Bronchial epithelial cell (primary cell): Measurements from ENCODE around the gene EPN2. TPM values are rescaled to one million over a fixed set of nuclear protein-coding genes. Genes with fewer than 3 reads are reported as not detected.
A peak's percentile ranks its signal among the peaks of the same experiment; 100 is the strongest.
"Not testable (repeated sequence)": the region's sequence is repeated elsewhere in the genome, so short reads cannot be mapped to it uniquely, and the experiment has no call there.

ENCODE experiments used
- DNase-seq: peaks from one replicate; pipeline ENCODE4 v3.0.0-alpha.2; 2010; ENCODE audit warnings: low read depth
- FAIRE-seq: peaks from 2 replicates; lab custom pipeline; 2011; peaks lifted over from hg19 to GRCh38; lab: Jason Lieb, UNC
- H3K27me3 ChIP-seq: 2 replicates; pipeline ENCODE4 v1.5.1; 2011; ENCODE audit warnings: low read length; ENCODE audit not compliant: control insufficient read depth, insufficient read depth
- H3K36me3 ChIP-seq: 2 replicates; pipeline ENCODE4 v1.5.1; 2011; ENCODE audit warnings: low read length; ENCODE audit not compliant: control insufficient read depth, insufficient read depth
- H3K4me3 ChIP-seq: 2 replicates; pipeline ENCODE4 v1.5.1; 2011; ENCODE audit warnings: mild to moderate bottlenecking, low read depth, low read length, control low read depth
- total RNA-seq: library from RNA; depleted of rRNA; stranded (reverse); fragments of >200 nt; gene quantifications from 2 replicates; pipeline ENCODE4 v1.2.1, GENCODE V29; 2014
- TF ChIP-seq, protein P1 (sequence below): IDR thresholded peaks from 2 replicates; pipeline ENCODE4 v1.5.1; 2011; ENCODE audit warnings: mild to moderate bottlenecking, moderate library complexity, low read length, control low read depth, inconsistent platforms; ENCODE audit not compliant: insufficient read depth, severe bottlenecking

The EPN2 gene
- total RNA-seq, 1 donor from 2014 or later, result 13.7 TPM

DNA sequence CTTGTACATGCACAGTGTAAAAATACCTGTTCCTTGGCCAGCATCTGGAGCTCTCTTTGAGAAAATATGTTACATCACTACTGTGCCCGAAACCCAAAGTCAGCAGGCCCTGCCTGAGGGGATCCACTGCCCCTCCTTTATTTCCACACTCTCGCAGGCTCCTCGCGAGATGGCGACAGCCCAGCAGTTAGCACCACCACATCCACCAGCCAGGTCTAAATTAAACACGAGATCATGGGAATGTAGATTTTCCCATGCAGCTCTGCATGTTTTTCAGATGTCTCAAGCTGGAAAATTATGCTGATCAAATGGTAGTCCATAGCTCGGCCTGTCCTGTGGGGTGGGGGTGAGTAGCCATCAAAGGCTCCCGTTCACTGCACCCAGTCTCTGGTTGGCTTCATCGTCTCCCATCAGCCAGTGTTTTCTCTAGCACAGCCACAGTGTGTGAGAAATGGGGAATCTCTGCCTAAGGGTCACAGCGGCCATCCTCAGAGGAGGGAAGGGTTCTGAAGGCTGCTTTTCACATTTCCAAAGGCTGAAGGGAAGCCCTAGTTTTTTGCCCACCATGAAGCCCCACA lies 34.7 kb downstream of the EPN2 start:
- peaks cover 6% of the 10 kb centered on the region for H3K36me3 ChIP-seq
- TF ChIP-seq, protein P1, sequence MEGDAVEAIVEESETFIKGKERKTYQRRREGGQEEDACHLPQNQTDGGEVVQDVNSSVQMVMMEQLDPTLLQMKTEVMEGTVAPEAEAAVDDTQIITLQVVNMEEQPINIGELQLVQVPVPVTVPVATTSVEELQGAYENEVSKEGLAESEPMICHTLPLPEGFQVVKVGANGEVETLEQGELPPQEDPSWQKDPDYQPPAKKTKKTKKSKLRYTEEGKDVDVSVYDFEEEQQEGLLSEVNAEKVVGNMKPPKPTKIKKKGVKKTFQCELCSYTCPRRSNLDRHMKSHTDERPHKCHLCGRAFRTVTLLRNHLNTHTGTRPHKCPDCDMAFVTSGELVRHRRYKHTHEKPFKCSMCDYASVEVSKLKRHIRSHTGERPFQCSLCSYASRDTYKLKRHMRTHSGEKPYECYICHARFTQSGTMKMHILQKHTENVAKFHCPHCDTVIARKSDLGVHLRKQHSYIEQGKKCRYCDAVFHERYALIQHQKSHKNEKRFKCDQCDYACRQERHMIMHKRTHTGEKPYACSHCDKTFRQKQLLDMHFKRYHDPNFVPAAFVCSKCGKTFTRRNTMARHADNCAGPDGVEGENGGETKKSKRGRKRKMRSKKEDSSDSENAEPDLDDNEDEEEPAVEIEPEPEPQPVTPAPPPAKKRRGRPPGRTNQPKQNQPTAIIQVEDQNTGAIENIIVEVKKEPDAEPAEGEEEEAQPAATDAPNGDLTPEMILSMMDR, result no peak
- DNase-seq, result no peak
- H3K27me3 ChIP-seq, result no peaks in the 10 kb centered on the region
- FAIRE-seq, result peak; percentile 28
- H3K4me3 ChIP-seq, result no peak overlapping the region

DNA sequence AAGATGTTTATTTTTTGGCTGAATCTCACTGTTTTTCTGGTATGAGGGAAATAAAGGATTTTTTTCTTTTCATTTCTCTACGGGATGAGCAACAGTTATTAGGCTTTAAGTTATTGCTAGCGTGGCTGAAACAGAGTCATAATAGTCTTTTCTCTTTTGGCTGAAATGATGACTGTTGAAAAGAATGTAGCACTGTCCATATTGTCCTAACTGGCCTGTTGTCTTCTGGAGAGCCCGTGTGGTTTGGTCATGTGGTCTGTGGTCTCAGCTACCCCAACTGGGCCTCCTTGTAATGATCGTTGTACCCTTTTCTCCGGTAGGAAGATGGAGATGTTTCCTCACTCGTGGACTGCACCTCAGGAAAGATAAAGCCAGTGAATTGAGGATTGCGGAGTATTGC lies 36.6 kb downstream of the EPN2 start:
- DNase-seq (no peak), FAIRE-seq (no peak)
- Histone ChIP-seq H3K36me3 (peaks cover 6% of the 10 kb centered on the region), H3K4me3 (no peak overlapping the region), H3K27me3 (no peaks in the 10 kb centered on the region)
- TF ChIP-seq, protein P1, result no peak

DNA sequence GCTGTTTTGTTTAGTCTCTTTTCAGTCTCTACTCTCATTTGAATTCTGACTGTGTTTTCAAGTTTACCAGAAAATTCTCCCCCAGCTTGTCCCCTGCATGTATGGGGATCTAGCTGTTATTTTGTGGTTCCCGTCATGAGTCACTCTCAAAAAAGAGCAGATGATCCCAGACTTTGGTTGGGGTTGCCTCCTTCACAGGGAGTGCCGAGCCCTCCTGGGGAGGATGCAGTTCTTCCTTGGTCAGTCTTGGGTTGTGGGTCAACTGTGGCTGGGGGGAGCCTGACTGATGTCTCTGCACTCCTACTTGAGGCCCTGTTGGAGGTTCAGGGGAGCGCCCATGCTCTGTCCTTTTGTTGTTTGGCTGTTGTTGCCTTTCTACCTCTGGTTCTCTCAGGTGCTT lies 37.7 kb downstream of the EPN2 start:
- TF ChIP-seq, protein P1, result no peak
- DNase-seq (no peak), FAIRE-seq (no peak)
- Histone ChIP-seq H3K4me3 (no peak overlapping the region), H3K36me3 (peaks cover 6% of the 10 kb centered on the region), H3K27me3 (no peaks in the 10 kb centered on the region)

DNA sequence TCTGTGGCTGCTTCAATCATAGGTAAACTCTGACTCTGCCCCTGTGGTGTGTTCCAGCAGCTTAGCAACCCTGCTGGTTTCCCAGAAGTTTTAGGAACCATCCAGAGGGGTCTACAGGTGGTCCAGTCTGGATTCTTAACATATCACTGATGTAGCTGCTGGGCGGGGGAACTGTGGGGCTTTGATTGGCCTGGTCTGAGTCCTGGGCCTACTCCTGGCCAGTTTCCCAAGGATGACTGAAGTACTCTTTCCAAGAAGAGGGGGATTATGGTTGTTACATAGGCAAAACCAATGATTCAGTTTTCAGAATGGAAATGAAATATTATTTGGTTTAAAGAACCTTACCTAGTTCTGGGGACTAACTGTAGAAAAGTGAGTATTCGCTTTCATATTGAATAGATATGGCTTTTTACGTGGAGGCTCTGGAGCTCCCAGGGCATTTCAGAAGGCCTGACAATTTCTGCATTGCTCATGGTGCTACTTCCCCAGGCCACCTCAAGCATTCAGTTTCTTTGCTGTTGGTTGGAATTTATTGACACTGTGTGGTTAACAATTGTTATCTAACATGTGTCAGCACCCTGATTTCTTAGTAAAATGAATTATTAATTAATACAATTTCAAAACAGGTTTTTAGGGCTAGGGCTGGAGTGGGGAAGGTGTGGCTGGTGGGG lies 38.4 kb downstream of the EPN2 start:
- H3K27me3 ChIP-seq, result no peaks in the 10 kb centered on the region
- FAIRE-seq, result no peak
- DNase-seq, result no peak
- H3K4me3 ChIP-seq, result no peak overlapping the region
- H3K36me3 ChIP-seq, result peaks cover 4% of the 10 kb centered on the region
- TF ChIP-seq, protein P1, result no peak

DNA sequence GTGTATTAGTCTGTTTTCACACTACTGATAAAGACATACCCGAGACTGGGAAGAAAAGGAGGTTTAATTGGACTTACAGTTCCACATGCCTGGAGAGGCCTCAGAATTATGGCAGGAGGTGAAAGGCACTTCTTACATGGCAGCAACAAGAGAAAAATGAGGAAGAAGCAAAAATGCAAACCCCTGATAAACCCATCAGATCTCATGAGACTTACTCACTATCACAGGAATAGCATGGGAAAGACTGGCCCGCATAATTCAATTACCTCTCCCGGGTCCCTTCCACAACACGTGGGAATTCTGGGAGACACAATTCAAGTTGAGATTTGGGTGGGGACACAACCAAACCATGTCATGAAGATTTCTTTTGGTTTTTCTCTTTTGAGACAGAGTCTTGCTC lies 41.1 kb downstream of the EPN2 start:
- not testable (repeated sequence) for H3K27me3 ChIP-seq, FAIRE-seq, H3K36me3 ChIP-seq, DNase-seq, H3K4me3 ChIP-seq

DNA sequence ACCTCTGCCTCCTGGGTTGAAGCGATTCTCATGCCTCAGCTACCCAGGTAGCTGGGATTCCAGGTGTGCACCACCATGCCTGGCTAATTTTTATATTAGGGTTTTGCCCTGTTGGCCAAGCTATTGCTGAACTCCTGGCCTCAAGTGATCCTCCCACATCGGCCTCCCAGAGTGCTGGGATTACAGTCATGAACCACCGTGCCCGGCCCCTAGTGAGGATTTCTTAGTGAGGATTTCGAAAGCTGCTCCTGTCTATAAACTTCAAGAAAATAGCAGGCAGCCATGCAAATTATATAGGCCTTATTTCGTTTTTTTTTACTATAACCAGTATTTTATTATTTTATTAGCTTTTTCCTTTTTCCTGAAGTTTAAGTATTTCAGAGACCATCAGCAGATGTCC lies 41.6 kb downstream of the EPN2 start:
- Histone ChIP-seq H3K27me3 (no peaks in the 10 kb centered on the region), H3K4me3 (no peak overlapping the region), H3K36me3 (peaks cover 3% of the 10 kb centered on the region)
- FAIRE-seq (no peak), DNase-seq (no peak)
- TF ChIP-seq, protein P1, result no peak
